Measurements from ENCODE around the gene LPGAT1.

LPGAT1 gene

GRCh38 chr1:211828584-211829342, 1.8 kb downstream of the LPGAT1 start:
- DNase-seq = no peak

GRCh38 chr1:211827051-211827450, 3.5 kb downstream of the LPGAT1 start:
- no peak for DNase-seq

- no peak for DNase-seq
Observed at GRCh38 chr1:211825980-211826379, 4.6 kb downstream of the LPGAT1 start.

- DNase-seq = no peak
Observed at GRCh38 chr1:211822677-211823407, 7.7 kb downstream of the LPGAT1 start.

DNA sequence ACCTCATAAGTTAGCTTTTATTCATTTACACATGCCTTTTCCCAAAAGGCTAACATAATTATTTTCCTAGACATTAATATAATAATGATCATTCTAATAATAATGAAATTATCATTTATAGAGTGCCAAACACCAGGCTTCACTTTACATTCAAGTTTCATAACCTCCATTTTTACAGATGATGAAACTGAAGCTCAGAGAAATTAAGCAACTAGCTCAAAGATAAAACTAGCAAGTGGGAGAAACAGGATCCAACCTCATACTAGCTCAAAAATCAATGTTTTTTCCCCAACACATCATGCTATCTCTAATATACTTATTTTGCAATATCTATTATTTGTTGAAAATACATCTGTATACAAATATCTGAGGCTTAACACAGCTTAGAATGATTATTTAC, 14.0 kb downstream of the LPGAT1 start:
- DNase-seq = no peak

DNA sequence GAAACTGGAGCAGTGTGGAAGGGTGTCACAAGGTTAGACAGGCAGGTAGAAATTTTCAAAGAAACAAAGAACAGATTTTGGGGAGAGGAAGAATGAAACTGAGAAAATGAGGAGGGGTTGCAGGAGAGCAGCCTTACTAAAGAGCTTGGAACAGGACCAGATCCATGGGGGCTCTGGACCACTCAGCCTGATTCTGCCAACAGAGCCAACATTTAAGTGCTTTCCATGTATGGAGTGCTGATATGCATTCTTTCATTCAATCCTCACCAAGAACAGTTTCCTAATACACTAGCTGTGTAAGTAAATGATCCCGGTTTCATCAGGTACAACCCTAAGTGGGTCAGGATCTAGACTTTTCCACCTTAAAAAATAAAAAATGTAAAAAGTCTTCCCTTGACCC, 16.2 kb downstream of the LPGAT1 start:
- no peak for DNase-seq

DNA sequence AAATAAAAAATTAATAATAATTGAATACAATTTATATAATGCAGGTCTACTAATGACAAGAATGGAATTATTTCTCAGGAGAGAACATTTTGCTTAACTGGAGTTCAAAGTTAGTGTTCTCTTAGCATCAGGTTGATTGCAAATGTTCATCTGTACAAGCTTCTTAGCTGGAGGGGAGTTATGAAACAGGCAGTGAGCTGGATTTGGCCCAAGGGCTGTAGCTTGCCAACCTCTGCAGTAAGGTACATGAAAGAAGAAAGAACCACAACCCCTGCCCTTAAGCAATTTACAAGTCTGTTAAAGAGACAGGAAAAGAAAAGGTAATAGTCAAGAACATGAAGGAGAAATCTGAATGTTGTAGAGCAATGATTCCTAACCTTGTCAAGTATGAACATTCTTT, 17.0 kb downstream of the LPGAT1 start:
- no peak for DNase-seq

DNA sequence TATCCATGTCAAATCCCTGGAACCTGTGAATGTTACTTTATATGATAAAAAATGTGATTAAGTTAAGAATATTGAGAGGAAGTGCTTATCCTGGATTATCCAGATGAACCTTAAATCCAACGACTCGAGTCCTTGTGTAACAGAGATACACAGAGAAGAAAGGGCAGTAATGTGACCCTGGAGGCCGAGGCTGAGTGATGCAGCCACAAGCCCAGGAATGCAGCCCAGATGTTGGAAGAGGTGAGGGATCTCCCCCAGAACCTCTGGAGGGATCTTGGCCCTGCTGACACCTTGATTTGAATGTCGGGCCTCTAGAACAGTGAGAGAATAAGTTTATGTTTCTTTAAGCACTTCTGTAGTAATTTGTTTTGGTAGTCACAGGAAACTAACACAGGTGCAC, 18.0 kb downstream of the LPGAT1 start:
- DNase-seq = no peak

- DNase-seq = no peak
Observed at GRCh38 chr1:211811848-211812247, 18.7 kb downstream of the LPGAT1 start.

DNA sequence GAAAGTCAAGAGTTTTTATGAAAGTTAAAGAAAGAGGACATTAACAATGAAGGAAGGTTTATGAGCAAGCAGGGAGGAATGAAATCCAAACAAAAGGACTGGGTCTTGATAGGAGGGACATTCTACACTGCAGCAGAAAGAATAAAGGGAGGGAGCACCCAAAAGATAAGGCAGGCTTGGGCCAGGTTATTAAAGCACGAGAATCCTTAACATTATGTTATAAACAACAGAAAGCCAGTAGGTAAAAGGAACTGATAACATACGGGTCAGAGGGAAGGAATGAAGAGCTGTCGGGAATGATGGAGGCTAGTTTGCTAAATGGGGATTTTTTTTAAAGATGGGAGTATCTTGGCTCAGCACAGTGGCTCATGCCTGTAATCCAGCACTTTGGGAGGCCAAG, 19.4 kb downstream of the LPGAT1 start:
- DNase-seq = no peak

DNA sequence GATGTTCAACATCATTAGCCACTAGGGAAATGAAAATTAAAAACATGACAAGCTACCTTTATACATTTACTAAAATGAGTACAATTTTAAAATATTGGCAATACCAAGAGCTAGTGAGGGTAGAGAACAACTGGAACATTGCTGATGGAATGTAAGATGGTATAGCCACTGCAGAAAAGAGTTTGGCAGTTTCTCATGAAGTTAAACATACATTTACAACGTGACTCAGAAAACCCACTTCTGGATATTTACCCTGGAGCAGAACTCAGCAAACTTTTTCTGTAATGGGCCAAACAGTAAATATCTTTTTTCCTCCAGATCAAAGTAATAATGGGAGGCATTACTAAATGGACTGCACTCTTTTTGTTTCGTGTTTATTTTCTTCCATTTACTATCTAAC, 22.1 kb downstream of the LPGAT1 start:
- DNase-seq = no peak

DNA sequence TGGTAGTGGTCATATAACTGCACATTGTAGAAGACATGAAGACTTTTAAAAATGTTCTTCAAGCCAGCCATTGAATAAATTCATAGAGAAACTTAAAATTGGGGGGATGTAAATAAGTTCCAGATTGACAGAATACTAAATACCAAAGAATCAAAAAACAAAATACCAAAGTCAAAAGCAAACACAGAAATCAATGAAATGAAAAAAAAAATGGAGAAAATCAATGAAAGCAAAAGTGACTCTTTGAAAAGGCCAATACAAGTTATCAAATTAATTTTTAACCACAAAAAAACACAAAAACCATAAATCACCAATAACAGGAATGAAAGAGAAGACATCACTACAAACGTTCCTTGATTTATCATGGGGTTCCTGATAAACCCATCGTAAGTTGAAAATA, 25.6 kb downstream of the LPGAT1 start:
- no peak for DNase-seq

GRCh38 chr1:211800925-211801607, 29.5 kb downstream of the LPGAT1 start:
- no peak for DNase-seq

GRCh38 chr1:211797994-211798393, 32.6 kb downstream of the LPGAT1 start:
- no peak for DNase-seq

DNA sequence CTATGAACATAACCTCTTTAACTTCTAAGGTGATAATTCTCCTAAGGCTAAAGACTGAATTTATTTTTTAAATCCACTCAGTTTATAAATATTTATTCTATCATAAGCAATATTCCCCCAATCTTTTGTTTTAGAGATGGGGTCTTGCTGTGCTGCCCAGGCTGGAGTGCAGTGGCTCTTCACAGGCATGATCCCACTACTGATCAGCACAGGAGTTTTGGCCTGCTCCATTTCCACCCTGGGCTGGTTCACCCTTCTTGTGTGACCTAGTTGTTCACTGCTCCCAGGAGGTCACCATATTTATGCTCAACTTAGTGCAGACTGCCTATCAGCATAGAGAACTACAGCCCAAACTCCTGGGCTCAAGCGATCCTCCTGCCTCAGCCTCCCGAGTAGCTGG, 38.6 kb downstream of the LPGAT1 start:
- no peak for DNase-seq

- no peak for DNase-seq
Observed at GRCh38 chr1:211789641-211790464, 40.7 kb downstream of the LPGAT1 start.

DNA sequence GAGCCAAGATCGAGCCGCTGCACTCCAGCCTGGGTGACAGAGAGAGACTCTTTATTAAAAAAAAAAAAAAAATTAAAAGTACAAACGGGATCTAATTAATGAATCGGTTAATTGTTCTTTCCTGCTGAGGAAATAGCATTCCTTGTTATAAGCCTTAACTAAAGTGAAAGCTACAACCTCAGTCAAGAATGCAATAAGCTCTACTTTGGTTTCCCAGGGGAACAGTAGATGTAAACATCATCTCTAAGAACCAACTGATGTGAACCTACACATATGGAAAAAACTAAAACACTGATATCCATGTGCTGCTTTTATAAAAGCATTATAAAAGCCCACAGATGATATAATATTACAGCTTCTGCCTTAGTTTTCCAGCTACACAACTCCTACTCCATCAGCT, 41.9 kb downstream of the LPGAT1 start:
- DNase-seq = no peak

DNA sequence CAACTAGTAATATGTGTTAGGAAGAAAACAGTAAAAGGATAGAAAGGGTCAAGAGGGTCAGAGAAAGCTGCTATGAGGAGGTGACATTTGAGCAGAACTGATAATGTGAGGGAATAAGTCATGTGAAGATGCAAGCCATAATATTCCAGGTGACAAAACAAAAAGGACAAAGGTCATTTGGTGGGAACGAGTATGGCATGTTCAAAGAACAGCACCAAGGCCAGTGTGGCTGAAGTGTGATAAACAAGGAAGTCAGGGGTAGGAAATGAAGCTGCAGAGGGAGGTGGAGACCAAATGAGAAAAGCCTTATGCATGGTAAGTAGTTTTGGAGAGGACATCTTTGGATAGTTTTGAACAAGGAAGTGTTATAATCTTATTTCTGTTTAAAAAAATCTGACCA, 46.7 kb downstream of the LPGAT1 start:
- DNase-seq = no peak

- DNase-seq = no peak
Observed at GRCh38 chr1:211783266-211783665, 47.3 kb downstream of the LPGAT1 start.

GRCh38 chr1:211781260-211781659, 49.3 kb downstream of the LPGAT1 start:
- DNase-seq = no peak

DNA sequence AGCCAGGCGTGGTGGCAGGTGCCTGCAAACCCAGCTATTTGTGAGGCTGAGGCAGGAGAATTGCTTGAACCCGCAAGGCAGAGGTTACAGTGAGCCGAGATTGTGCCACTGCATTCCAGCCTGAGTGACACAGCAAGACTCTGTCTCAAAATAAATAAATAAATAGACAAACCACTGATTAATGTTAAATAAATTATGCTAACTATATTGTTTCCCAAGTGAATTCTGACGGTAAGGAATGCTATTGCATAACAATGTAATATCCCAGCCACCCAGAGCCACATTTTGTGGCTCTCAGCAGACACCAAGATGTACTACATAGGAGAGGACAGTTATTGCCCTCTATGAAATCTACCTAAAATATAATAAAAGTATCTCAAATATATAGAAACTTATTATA, 55.4 kb downstream of the LPGAT1 start:
- DNase-seq = no peak

GRCh38 chr1:211764701-211765100, 65.9 kb downstream of the LPGAT1 start:
- no peak for DNase-seq

DNA sequence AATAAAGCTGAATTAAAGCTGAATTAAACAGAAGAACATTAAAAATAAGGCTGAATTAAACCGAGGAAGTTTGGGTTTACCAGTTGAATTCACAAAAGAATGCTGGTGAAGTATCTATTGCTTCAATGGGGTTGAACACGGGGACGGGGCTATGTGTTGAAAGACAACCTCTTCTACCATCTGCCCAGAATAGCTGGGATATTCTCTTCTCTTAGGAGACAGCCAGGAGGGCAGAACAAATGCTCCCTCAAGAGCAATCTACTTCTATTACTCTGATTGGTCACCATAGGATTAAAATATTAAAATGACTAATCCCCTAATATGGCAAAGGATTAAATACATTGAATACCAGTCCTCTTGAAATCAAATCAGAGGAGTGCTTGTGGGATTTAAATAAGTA, 68.4 kb downstream of the LPGAT1 start:
- DNase-seq = no peak
